HUES48 (cell line): ENCODE measurements around the gene SF3A1.

Experiments used
- H3K27ac ChIP-seq: one replicate; pipeline ENCODE4 v1.7.0; 2013; ENCODE audit warnings: low read depth, low read length, inconsistent platforms
- H3K27me3 ChIP-seq: 2 replicates; pipeline ENCODE4 v1.6.1; 2013; ENCODE audit warnings: mild to moderate bottlenecking, low read length; ENCODE audit not compliant: control insufficient read depth, insufficient read depth
- H3K36me3 ChIP-seq: 2 replicates; pipeline ENCODE4 v1.6.1; 2013; ENCODE audit warnings: low read length; ENCODE audit not compliant: control insufficient read depth, insufficient read depth
- H3K4me1 ChIP-seq: 2 replicates; pipeline ENCODE4 v1.6.1; 2013; ENCODE audit warnings: mild to moderate bottlenecking, low read length; ENCODE audit not compliant: control insufficient read depth, insufficient read depth
- H3K4me3 ChIP-seq: 2 replicates; pipeline ENCODE4 v1.5.1; 2013; ENCODE audit warnings: mild to moderate bottlenecking, low read depth, low read length
- H3K9ac ChIP-seq: 2 replicates; pipeline ENCODE4 v1.6.1; 2013; ENCODE audit warnings: mild to moderate bottlenecking, low read depth, low read length, moderate library complexity
- H3K9me3 ChIP-seq: 2 replicates; pipeline ENCODE4 v1.6.1; 2013; ENCODE audit warnings: low read length; ENCODE audit not compliant: control insufficient read depth, insufficient read depth

The SF3A1 gene

GRCh38 chr22:30297991-30298701 lies 58.5 kb downstream of the SF3A1 start:
- Histone ChIP-seq H3K27ac (no peak overlapping the region), H3K36me3 (peaks cover 2% of the 10 kb centered on the region; the same call in 1 of the 2 replicates), H3K9ac (no peak overlapping the region), H3K9me3 (no peaks in the 10 kb centered on the region), H3K27me3 (no peaks in the 10 kb centered on the region), H3K4me3 (no peak overlapping the region), H3K4me1 (no peaks in the 10 kb centered on the region)

GRCh38 chr22:30297276-30297990 lies 59.3 kb downstream of the SF3A1 start:
- no peaks in the 10 kb centered on the region for H3K9me3 ChIP-seq
- no peak overlapping the region for H3K27ac ChIP-seq
- H3K4me1 ChIP-seq, result no peaks in the 10 kb centered on the region
- H3K9ac ChIP-seq, result no peak overlapping the region
- peaks cover 6% of the 10 kb centered on the region; the same call in 1 of the 2 replicates for H3K36me3 ChIP-seq
- H3K4me3 ChIP-seq, result no peak overlapping the region
- no peaks in the 10 kb centered on the region for H3K27me3 ChIP-seq

GRCh38 chr22:30296833-30297232 lies 59.9 kb downstream of the SF3A1 start:
- Histone ChIP-seq H3K4me1 (no peaks in the 10 kb centered on the region), H3K36me3 (peaks cover 12% of the 10 kb centered on the region; the same call in 1 of the 2 replicates), H3K9ac (no peak overlapping the region), H3K9me3 (no peaks in the 10 kb centered on the region), H3K4me3 (no peak overlapping the region), H3K27ac (no peak overlapping the region), H3K27me3 (no peaks in the 10 kb centered on the region)

GRCh38 chr22:30296324-30296723 lies 60.4 kb downstream of the SF3A1 start:
- peaks cover 12% of the 10 kb centered on the region; the same call in 1 of the 2 replicates for H3K36me3 ChIP-seq
- no peaks in the 10 kb centered on the region for H3K4me1 ChIP-seq
- H3K4me3 ChIP-seq, result no peak overlapping the region
- H3K9me3 ChIP-seq, result no peaks in the 10 kb centered on the region
- no peaks in the 10 kb centered on the region for H3K27me3 ChIP-seq
- H3K9ac ChIP-seq, result no peak overlapping the region
- H3K27ac ChIP-seq, result no peak overlapping the region

GRCh38 chr22:30295576-30295975 lies 61.1 kb downstream of the SF3A1 start:
- no peak overlapping the region for H3K9ac ChIP-seq
- H3K9me3 ChIP-seq, result no peaks in the 10 kb centered on the region
- H3K4me1 ChIP-seq, result peaks cover under 1% of the 10 kb centered on the region; the same call in 1 of the 2 replicates
- no peak overlapping the region for H3K4me3 ChIP-seq
- peaks cover 12% of the 10 kb centered on the region; the same call in 1 of the 2 replicates for H3K36me3 ChIP-seq
- H3K27me3 ChIP-seq, result no peaks in the 10 kb centered on the region
- H3K27ac ChIP-seq, result no peak overlapping the region

GRCh38 chr22:30294830-30295229 lies 61.9 kb downstream of the SF3A1 start:
- Histone ChIP-seq H3K36me3 (peaks cover 12% of the 10 kb centered on the region; the same call in 1 of the 2 replicates), H3K9me3 (no peaks in the 10 kb centered on the region), H3K27ac (no peak overlapping the region), H3K27me3 (no peaks in the 10 kb centered on the region), H3K4me1 (peaks cover 8% of the 10 kb centered on the region), H3K9ac (no peak overlapping the region), H3K4me3 (no peak overlapping the region)

GRCh38 chr22:30294066-30294465 lies 62.6 kb downstream of the SF3A1 start:
- no peak overlapping the region for H3K27ac ChIP-seq
- H3K4me1 ChIP-seq, result peaks cover 9% of the 10 kb centered on the region
- H3K27me3 ChIP-seq, result no peaks in the 10 kb centered on the region
- no peaks in the 10 kb centered on the region for H3K9me3 ChIP-seq
- H3K36me3 ChIP-seq, result peaks cover 12% of the 10 kb centered on the region; the same call in 1 of the 2 replicates
- H3K9ac ChIP-seq, result no peak overlapping the region
- H3K4me3 ChIP-seq, result no peak overlapping the region

GRCh38 chr22:30293026-30293425 lies 63.7 kb downstream of the SF3A1 start:
- H3K9me3 ChIP-seq, result no peaks in the 10 kb centered on the region
- H3K4me1 ChIP-seq, result peaks cover 18% of the 10 kb centered on the region
- no peaks in the 10 kb centered on the region for H3K27me3 ChIP-seq
- no peak overlapping the region for H3K4me3 ChIP-seq
- peaks cover 12% of the 10 kb centered on the region; the same call in 1 of the 2 replicates for H3K36me3 ChIP-seq
- no peak overlapping the region for H3K27ac ChIP-seq
- H3K9ac ChIP-seq, result no peak overlapping the region

- Histone ChIP-seq H3K9ac (no peak overlapping the region), H3K27ac (no peak overlapping the region), H3K27me3 (no peaks in the 10 kb centered on the region), H3K4me1 (peaks cover 18% of the 10 kb centered on the region), H3K9me3 (no peaks in the 10 kb centered on the region), H3K36me3 (peaks cover 12% of the 10 kb centered on the region; the same call in 1 of the 2 replicates), H3K4me3 (no peak overlapping the region)
Observed at GRCh38 chr22:30292069-30292970, 64.4 kb downstream of the SF3A1 start.

- H3K4me3 ChIP-seq, result no peak overlapping the region
- peaks cover 18% of the 10 kb centered on the region for H3K4me1 ChIP-seq
- no peaks in the 10 kb centered on the region for H3K9me3 ChIP-seq
- H3K27ac ChIP-seq, result no peak overlapping the region
- H3K9ac ChIP-seq, result no peak overlapping the region
- no peaks in the 10 kb centered on the region for H3K27me3 ChIP-seq
- H3K36me3 ChIP-seq, result peaks cover 12% of the 10 kb centered on the region; the same call in 1 of the 2 replicates
Observed at GRCh38 chr22:30291058-30291892, 65.4 kb downstream of the SF3A1 start.
